Bronchial epithelial cell (primary cell): ENCODE measurements around the gene LTBP1. TPM values are rescaled to one million over a fixed set of nuclear protein-coding genes. Genes with fewer than 3 reads are reported as not detected.

Experiments
- DNase-seq: peaks from one replicate; pipeline ENCODE4 v3.0.0-alpha.2; 2010; ENCODE audit warnings: low read depth
- FAIRE-seq: peaks from 2 replicates; lab custom pipeline; 2011; peaks lifted over from hg19 to GRCh38; lab: Jason Lieb, UNC
- H3K27me3 ChIP-seq: 2 replicates; pipeline ENCODE4 v1.5.1; 2011; ENCODE audit warnings: low read length; ENCODE audit not compliant: control insufficient read depth, insufficient read depth
- H3K36me3 ChIP-seq: 2 replicates; pipeline ENCODE4 v1.5.1; 2011; ENCODE audit warnings: low read length; ENCODE audit not compliant: control insufficient read depth, insufficient read depth
- H3K4me3 ChIP-seq: 2 replicates; pipeline ENCODE4 v1.5.1; 2011; ENCODE audit warnings: mild to moderate bottlenecking, low read depth, low read length, control low read depth
- CTCF ChIP-seq: IDR thresholded peaks from 2 replicates; pipeline ENCODE4 v1.5.1; 2011; ENCODE audit warnings: mild to moderate bottlenecking, moderate library complexity, low read length, control low read depth, inconsistent platforms; ENCODE audit not compliant: insufficient read depth, severe bottlenecking
- total RNA-seq: library from RNA; depleted of rRNA; stranded (reverse); fragments of >200 nt; gene quantifications from 2 replicates; pipeline ENCODE4 v1.2.1, GENCODE V29; 2014

LTBP1 gene
- total RNA-seq = 6.6 and 10.6 TPM in 2 replicates

DNA sequence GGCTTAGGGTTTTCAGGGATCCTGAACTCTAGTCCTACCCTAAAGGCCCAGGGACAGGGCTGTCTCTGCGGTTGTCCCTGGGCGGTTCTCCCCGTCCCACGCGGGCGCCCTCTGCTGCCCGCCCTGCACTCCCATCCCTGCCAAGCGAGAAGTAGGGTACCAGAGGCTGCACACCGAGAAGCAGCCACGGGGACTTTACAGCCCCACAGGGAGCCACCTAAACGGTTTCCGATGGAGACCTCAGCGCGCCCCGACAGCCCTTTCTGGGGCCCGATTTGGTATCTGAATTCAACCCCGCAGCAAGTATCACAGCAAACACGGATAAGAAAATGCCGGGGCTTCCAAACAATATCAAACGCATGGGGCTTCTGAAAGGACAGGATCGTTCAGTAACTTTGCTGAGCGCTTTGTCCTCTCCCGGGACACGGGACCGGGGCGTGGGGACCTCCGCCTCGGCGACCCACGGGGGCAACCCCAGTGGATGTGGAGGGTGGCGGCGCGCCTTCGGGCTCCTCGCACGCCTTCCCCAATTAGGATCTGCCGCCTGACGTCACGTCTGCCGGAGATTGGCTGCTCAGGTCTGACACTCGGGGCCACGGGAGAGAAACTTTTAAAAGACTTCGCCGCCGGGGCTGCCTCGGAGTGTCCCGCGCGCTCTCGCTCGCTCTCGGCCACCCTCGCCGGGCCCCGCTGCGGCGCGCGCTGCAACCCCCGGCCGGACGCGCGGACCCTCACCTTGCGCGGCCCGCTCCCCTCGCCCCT is at the start of gene LTBP1:
TSS of gene LTBP1 (plus strand) at position 640 of the 762 bp plus-strand sequence. CDS start 372 bp downstream, outside the sequence.
- no peaks in the 10 kb centered on the region for H3K27me3 ChIP-seq
- no peak for FAIRE-seq
- DNase-seq = peak; percentile 55

GRCh38 chr2:32900246-32900973 is 46.3 kb upstream of the LTBP1 start:
- Histone ChIP-seq H3K4me3 (no peak overlapping the region), H3K27me3 (no peaks in the 10 kb centered on the region), H3K36me3 (no peaks in the 10 kb centered on the region)
- FAIRE-seq (no peak), DNase-seq (no peak)
- TF ChIP-seq CTCF = no peak

More for the DNA sequence above, at the start of gene LTBP1:
- peak; percentile 89 for TF ChIP-seq CTCF
- Histone ChIP-seq H3K36me3 (no peaks in the 10 kb centered on the region), H3K4me3 (peak within 1 kb of the TSS; percentile 52)

GRCh38 chr2:32901313-32901712 is 45.4 kb upstream of the LTBP1 start:
- Histone ChIP-seq H3K36me3 (no peaks in the 10 kb centered on the region), H3K27me3 (no peaks in the 10 kb centered on the region), H3K4me3 (no peak overlapping the region)
- TF ChIP-seq CTCF = no peak
- FAIRE-seq (no peak), DNase-seq (no peak)

- no peaks in the 10 kb centered on the region for H3K36me3 ChIP-seq
- peak; percentile 32 for FAIRE-seq
Observed at GRCh38 chr2:32902174-32902573, 44.6 kb upstream of the LTBP1 start.

DNA sequence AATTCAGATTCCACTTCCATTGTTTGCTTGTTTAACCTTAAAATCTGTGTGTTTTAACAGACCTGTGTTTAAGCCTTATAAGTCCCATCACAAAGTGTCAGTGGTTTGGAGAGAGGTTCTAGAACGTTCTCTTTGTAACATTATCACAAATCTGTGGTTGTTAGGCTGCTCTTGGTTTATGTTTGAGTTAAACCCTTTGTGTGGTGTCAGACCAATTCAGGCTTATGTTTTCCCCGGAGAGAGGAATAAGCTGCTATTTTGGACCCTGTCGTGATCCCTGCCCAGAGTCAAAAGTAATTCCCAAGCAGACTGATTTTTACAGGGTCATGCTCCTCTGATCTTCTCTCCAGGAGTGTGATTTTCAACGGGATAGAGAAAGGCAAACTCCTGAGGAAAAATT is 43.8 kb upstream of the LTBP1 start:
- no peaks in the 10 kb centered on the region for H3K27me3 ChIP-seq
- TF ChIP-seq CTCF = no peak
- H3K36me3 ChIP-seq = no peaks in the 10 kb centered on the region
- H3K4me3 ChIP-seq = no peak overlapping the region
- FAIRE-seq (no peak), DNase-seq (no peak)

More at GRCh38 chr2:32902174-32902573, 44.6 kb upstream of the LTBP1 start:
- H3K4me3 ChIP-seq = no peak overlapping the region
- no peaks in the 10 kb centered on the region for H3K27me3 ChIP-seq
- no peak for DNase-seq
- TF ChIP-seq CTCF = no peak
